ENCODE data around the gene S100A3. TPM values are rescaled to one million over a fixed set of nuclear protein-coding genes. Genes with fewer than 3 reads are reported as not detected.
A peak's percentile ranks its signal among the peaks of the same experiment; 100 is the strongest.

Gene S100A3
- total and polyA plus RNA-seq, 2 of the 13 experiments (the other 11 are each of a cell fraction or from before 2014, with no cell fraction given) = 2.5 to 4.5 TPM

DNA sequence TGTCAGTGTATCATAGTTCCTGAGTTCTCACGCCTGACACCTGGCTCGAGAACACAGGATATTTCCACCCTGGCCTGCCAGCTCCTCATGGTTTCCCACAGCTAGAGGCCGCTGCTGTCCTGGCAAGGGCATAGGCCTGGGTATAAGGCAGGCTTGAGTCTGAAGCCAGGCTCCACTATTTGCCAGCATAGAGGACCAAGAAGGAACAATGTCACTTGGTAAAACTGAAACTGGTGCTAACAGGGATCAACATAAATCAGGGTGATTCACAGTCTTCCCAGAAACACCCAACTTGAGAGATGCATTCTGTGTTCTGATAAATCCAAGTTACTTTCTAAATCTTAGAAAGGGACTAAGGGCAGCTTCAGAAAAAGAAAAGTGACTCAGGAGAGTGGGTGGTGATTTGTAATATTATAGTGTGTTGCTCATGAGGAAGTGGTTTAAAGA, 23.5 kb upstream of the S100A3 start (continued):
- no peak for TF ChIP-seq SP1 (IDR thresholded peaks at IDR 0.05)
- TF ChIP-seq SP1 (CRISPR knock-in tag; IDR thresholded peaks at IDR 0.05) = no peak
- TF ChIP-seq XRCC5 (optimal IDR thresholded peaks at IDR 0.05; ENCODE audit: low read length) = peak; percentile 75
- no peak for TF ChIP-seq JUN (CRISPR knock-in tag; IDR thresholded peaks at IDR 0.05)
- no peak for TF ChIP-seq ZBTB1 (CRISPR knock-in tag; IDR thresholded peaks at IDR 0.05; ENCODE audit: borderline replicate concordance)
- no peak for TF ChIP-seq ZNF225 (CRISPR knock-in tag; IDR thresholded peaks at IDR 0.05)
- TF ChIP-seq ERF (CRISPR knock-in tag; IDR thresholded peaks at IDR 0.05) = 0 out of 2 replicates have a peak, but pooled peaks have one; percentile 40
- no peak for TF ChIP-seq ZNF614 (CRISPR knock-in tag; IDR thresholded peaks at IDR 0.05; ENCODE audit: borderline replicate concordance)
- TF ChIP-seq, protein P1, sequence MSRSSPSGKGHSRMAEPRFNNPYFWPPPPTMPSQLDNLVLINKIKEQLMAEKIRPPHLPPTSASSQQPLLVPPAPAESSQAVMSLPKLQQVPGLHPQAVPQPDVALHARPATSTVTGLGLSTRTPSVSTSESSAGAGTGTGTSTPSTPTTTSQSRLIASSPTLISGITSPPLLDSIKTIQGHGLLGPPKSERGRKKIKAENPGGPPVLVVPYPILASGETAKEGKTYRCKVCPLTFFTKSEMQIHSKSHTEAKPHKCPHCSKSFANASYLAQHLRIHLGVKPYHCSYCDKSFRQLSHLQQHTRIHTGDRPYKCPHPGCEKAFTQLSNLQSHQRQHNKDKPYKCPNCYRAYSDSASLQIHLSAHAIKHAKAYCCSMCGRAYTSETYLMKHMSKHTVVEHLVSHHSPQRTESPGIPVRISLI (CRISPR knock-in tag; IDR thresholded peaks at IDR 0.05; ENCODE audit: borderline replicate concordance) = no peak
- TF ChIP-seq ELF3 (CRISPR knock-in tag; IDR thresholded peaks at IDR 0.05) = peak; percentile 44; the same call in 1 of the 2 replicates
- TF ChIP-seq TCF7 (IDR thresholded peaks at IDR 0.05; ENCODE audit: low read depth) = no peak
- TF ChIP-seq MTA3 (CRISPR knock-in tag; IDR thresholded peaks at IDR 0.05) = no peak
- TF ChIP-seq EHMT2 (IDR thresholded peaks at IDR 0.05; ENCODE audit: borderline replicate concordance, low read depth, low read length) = no peak
- TF ChIP-seq GATAD2A (CRISPR knock-in tag; IDR thresholded peaks at IDR 0.05) = peak; percentile 56
- TF ChIP-seq SAP130 (CRISPR knock-in tag; IDR thresholded peaks at IDR 0.05; ENCODE audit: low read depth) = peak; percentile 65
- no peak for TF ChIP-seq ZNF329 (CRISPR knock-in tag; IDR thresholded peaks at IDR 0.05; ENCODE audit: low read depth)
- TF ChIP-seq, protein P2, sequence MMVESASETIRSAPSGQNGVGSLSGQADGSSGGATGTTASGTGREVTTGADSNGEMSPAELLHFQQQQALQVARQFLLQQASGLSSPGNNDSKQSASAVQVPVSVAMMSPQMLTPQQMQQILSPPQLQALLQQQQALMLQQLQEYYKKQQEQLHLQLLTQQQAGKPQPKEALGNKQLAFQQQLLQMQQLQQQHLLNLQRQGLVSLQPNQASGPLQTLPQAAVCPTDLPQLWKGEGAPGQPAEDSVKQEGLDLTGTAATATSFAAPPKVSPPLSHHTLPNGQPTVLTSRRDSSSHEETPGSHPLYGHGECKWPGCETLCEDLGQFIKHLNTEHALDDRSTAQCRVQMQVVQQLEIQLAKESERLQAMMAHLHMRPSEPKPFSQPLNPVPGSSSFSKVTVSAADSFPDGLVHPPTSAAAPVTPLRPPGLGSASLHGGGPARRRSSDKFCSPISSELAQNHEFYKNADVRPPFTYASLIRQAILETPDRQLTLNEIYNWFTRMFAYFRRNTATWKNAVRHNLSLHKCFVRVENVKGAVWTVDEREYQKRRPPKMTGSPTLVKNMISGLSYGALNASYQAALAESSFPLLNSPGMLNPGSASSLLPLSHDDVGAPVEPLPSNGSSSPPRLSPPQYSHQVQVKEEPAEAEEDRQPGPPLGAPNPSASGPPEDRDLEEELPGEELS (CRISPR knock-in tag; IDR thresholded peaks at IDR 0.05) = no peak
- TF ChIP-seq KAT8 (CRISPR knock-in tag; IDR thresholded peaks at IDR 0.05) = 0 out of 2 replicates have a peak, but pooled peaks have one; percentile 34
- TF ChIP-seq, protein P3, sequence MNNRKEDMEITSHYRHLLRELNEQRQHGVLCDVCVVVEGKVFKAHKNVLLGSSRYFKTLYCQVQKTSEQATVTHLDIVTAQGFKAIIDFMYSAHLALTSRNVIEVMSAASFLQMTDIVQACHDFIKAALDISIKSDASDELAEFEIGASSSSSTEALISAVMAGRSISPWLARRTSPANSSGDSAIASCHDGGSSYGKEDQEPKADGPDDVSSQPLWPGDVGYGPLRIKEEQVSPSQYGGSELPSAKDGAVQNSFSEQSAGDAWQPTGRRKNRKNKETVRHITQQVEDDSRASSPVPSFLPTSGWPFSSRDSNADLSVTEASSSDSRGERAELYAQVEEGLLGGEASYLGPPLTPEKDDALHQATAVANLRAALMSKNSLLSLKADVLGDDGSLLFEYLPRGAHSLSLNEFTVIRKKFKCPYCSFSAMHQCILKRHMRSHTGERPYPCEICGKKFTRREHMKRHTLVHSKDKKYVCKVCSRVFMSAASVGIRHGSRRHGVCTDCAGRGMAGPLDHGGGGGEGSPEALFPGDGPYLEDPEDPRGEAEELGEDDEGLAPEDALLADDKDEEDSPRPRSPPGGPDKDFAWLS (CRISPR knock-in tag; IDR thresholded peaks at IDR 0.05; ENCODE audit: borderline replicate concordance) = no peak
- TF ChIP-seq, protein P4, sequence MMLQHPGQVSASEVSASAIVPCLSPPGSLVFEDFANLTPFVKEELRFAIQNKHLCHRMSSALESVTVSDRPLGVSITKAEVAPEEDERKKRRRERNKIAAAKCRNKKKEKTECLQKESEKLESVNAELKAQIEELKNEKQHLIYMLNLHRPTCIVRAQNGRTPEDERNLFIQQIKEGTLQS (CRISPR knock-in tag; IDR thresholded peaks at IDR 0.05) = no peak
- no peak for TF ChIP-seq ZC3H4 (CRISPR knock-in tag; IDR thresholded peaks at IDR 0.05; ENCODE audit: borderline replicate concordance)
- 0 out of 3 replicates have a peak, but pooled peaks have one; percentile 29 for TF ChIP-seq MXI1 (IDR thresholded peaks at IDR 0.05; ENCODE audit: borderline replicate concordance, low read depth, low read length)
- TF ChIP-seq, protein P5, sequence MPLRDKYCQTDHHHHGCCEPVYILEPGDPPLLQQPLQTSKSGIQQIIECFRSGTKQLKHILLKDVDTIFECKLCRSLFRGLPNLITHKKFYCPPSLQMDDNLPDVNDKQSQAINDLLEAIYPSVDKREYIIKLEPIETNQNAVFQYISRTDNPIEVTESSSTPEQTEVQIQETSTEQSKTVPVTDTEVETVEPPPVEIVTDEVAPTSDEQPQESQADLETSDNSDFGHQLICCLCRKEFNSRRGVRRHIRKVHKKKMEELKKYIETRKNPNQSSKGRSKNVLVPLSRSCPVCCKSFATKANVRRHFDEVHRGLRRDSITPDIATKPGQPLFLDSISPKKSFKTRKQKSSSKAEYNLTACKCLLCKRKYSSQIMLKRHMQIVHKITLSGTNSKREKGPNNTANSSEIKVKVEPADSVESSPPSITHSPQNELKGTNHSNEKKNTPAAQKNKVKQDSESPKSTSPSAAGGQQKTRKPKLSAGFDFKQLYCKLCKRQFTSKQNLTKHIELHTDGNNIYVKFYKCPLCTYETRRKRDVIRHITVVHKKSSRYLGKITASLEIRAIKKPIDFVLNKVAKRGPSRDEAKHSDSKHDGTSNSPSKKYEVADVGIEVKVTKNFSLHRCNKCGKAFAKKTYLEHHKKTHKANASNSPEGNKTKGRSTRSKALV (CRISPR knock-in tag; IDR thresholded peaks at IDR 0.05) = no peak
- peak; percentile 31 for TF ChIP-seq FOSL2 (CRISPR knock-in tag; IDR thresholded peaks at IDR 0.05)
- TF ChIP-seq SALL2 (CRISPR knock-in tag; IDR thresholded peaks at IDR 0.05) = 0 out of 2 replicates have a peak, but pooled peaks have one; percentile 29
- no peak for TF ChIP-seq ZNF30 (CRISPR knock-in tag; IDR thresholded peaks at IDR 0.05)
- no peak for TF ChIP-seq SRSF4 (IDR thresholded peaks at IDR 0.05; ENCODE audit: low read depth, low read length, poor library complexity, severe bottlenecking)

Measured in HepG2 (cell line).